ENCODE measurements around the gene ZNF860.

ZNF860 gene

DNA sequence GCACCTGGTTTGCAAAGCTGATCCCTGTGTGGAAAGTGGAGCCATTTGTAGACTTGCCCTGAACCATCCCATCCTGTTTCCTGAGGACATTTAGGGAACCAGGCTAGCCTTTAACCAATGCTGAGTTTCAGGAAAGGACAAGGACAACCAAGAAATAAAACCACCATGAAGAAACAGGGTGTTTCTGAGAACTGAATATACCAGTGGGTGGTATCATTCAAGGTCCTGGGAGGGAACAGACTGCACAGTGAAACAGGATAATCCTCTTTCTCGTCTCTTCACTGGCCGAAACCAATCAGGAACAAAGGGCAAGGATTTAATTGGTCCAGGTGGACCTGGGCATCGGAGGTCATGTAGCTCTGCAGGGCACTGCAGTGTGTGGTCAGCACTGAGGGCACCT, 21.8 kb downstream of the ZNF860 start:
- Histone ChIP-seq H4K91ac (ENCODE audit: low read depth, low read length, poor library complexity) (no peak overlapping the region), H3K36me3 (replicated peaks in 1 of 2; ENCODE audit: control insufficient read depth in 2 of 2, insufficient read depth in 2 of 2, low read length in 2 of 2) (no peaks in the 10 kb centered on the region), H2AFZ (ENCODE audit: low read length) (no peak overlapping the region), H3K14ac (ENCODE audit: low read length) (no peak overlapping the region), H3K4me1 (ENCODE audit: control insufficient read depth in 2 of 2, insufficient read depth in 1 of 2, low read depth in 1 of 2, low read length in 2 of 2) (peaks cover 0 to 4% of the 10 kb centered on the region in 2 donors), H2BK5ac (ENCODE audit: low read length) (no peak overlapping the region), H3K18ac (ENCODE audit: low read length) (no peak overlapping the region), H2BK12ac (ENCODE audit: low read length) (no peak overlapping the region), H3K79me1 (ENCODE audit: low read depth, low read length) (no peaks in the 10 kb centered on the region), H3K9ac (ENCODE audit: low read depth, low read length, poor library complexity) (no peak overlapping the region), H2BK15ac (ENCODE audit: low read length) (no peak overlapping the region), H4K8ac (ENCODE audit: low read depth, low read length) (no peak overlapping the region), H2AK5ac (ENCODE audit: low read depth, low read length) (no peak overlapping the region), H3K23ac (ENCODE audit: low read depth, low read length, poor library complexity) (no peak overlapping the region), H3K4me3 (ENCODE audit: low read length in 2 of 2) (no peak overlapping the region), H3K9me3 (replicated peaks in 1 of 2; ENCODE audit: control insufficient read depth in 2 of 2, insufficient read depth in 1 of 2, low read depth in 1 of 2, low read length in 2 of 2) (no peaks in the 10 kb centered on the region), H3K4ac (ENCODE audit: low read length) (no peak overlapping the region), H2BK120ac (ENCODE audit: low read depth, low read length) (no peak overlapping the region), H3K4me2 (ENCODE audit: insufficient read depth, low read length, poor library complexity, severe bottlenecking) (no peak overlapping the region), H3K27ac (replicated peaks; ENCODE audit: low read length) (no peak overlapping the region), H3K27me3 (ENCODE audit: control insufficient read depth in 3 of 3, insufficient read depth in 3 of 3, low read depth in 1 of 3, low read length in 3 of 3) (no peaks in the 10 kb centered on the region)
- DNase-seq (ENCODE audit: low spot score): no peak
- no CpG with 5 or more reads among the region's 3 CpGs for WGBS, 2 donors (ENCODE audit: extremely low coverage in 2 of 2, insufficient read length in 2 of 2, insufficient replicate concordance in 1 of 2)

- Histone ChIP-seq H2BK5ac (ENCODE audit: low read length) (no peak overlapping the region), H4K8ac (ENCODE audit: low read depth, low read length) (no peak overlapping the region), H3K14ac (ENCODE audit: low read length) (no peak overlapping the region), H3K79me1 (ENCODE audit: low read depth, low read length) (no peaks in the 10 kb centered on the region), H2BK120ac (ENCODE audit: low read depth, low read length) (no peak overlapping the region), H3K27ac (replicated peaks; ENCODE audit: low read length) (no peak overlapping the region), H2BK15ac (ENCODE audit: low read length) (no peak overlapping the region), H2AFZ (ENCODE audit: low read length) (no peak overlapping the region), H2BK12ac (ENCODE audit: low read length) (no peak overlapping the region), H3K9ac (ENCODE audit: low read depth, low read length, poor library complexity) (no peak overlapping the region), H3K4ac (ENCODE audit: low read length) (no peak overlapping the region), H3K36me3 (replicated peaks in 1 of 2; ENCODE audit: control insufficient read depth in 2 of 2, insufficient read depth in 2 of 2, low read length in 2 of 2) (no peaks in the 10 kb centered on the region), H3K9me3 (replicated peaks in 1 of 2; ENCODE audit: control insufficient read depth in 2 of 2, insufficient read depth in 1 of 2, low read depth in 1 of 2, low read length in 2 of 2) (no peaks in the 10 kb centered on the region), H3K27me3 (ENCODE audit: control insufficient read depth in 3 of 3, insufficient read depth in 3 of 3, low read depth in 1 of 3, low read length in 3 of 3) (no peaks in the 10 kb centered on the region), H3K23ac (ENCODE audit: low read depth, low read length, poor library complexity) (no peak overlapping the region), H4K91ac (ENCODE audit: low read depth, low read length, poor library complexity) (no peak overlapping the region), H3K18ac (ENCODE audit: low read length) (no peak overlapping the region), H3K4me3 (ENCODE audit: low read length in 2 of 2) (no peak overlapping the region), H3K4me2 (ENCODE audit: insufficient read depth, low read length, poor library complexity, severe bottlenecking) (no peak overlapping the region), H3K4me1 (ENCODE audit: control insufficient read depth in 2 of 2, insufficient read depth in 1 of 2, low read depth in 1 of 2, low read length in 2 of 2) (peaks cover 0 to 4% of the 10 kb centered on the region in 2 donors), H2AK5ac (ENCODE audit: low read depth, low read length) (no peak overlapping the region)
- WGBS, 2 donors (ENCODE audit: extremely low coverage in 2 of 2, insufficient read length in 2 of 2, insufficient replicate concordance in 1 of 2): no CpG with 5 or more reads among the region's 5 CpGs
- no peak for DNase-seq (ENCODE audit: low spot score)
Observed at GRCh38 chr3:32004113-32004765, 22.7 kb downstream of the ZNF860 start.

DNA sequence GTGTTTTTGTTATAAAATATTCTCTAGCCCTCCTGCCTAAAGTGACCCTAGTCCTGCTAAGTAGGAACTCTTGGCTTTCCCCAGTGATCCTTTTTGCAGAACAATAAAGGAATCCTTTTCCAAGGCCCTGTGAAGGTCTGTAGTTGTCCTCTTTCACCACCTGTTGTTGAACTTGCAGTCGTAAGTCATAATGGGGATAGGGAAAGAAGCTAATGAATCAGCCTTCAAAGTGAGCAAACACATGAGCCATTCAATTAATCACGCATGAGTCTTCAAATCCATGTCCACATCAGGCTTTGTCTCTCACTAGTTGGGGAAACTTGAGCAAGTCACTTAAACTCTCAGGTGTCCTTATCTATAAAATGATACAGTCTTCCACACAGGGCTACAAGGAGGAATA, 27.6 kb downstream of the ZNF860 start:
- Histone ChIP-seq H3K27ac (replicated peaks; ENCODE audit: low read length) (no peak overlapping the region), H3K4me3 (ENCODE audit: low read length in 2 of 2) (no peak overlapping the region), H3K4ac (ENCODE audit: low read length) (no peak overlapping the region), H2AFZ (ENCODE audit: low read length) (no peak overlapping the region), H3K4me1 (ENCODE audit: control insufficient read depth in 2 of 2, insufficient read depth in 1 of 2, low read depth in 1 of 2, low read length in 2 of 2) (no peaks in the 10 kb centered on the region), H4K91ac (ENCODE audit: low read depth, low read length, poor library complexity) (no peak overlapping the region), H3K18ac (ENCODE audit: low read length) (no peak overlapping the region), H2AK5ac (ENCODE audit: low read depth, low read length) (no peak overlapping the region), H3K4me2 (ENCODE audit: insufficient read depth, low read length, poor library complexity, severe bottlenecking) (no peak overlapping the region), H3K14ac (ENCODE audit: low read length) (no peak overlapping the region), H3K9ac (ENCODE audit: low read depth, low read length, poor library complexity) (no peak overlapping the region), H2BK120ac (ENCODE audit: low read depth, low read length) (no peak overlapping the region), H3K27me3 (ENCODE audit: control insufficient read depth in 3 of 3, insufficient read depth in 3 of 3, low read depth in 1 of 3, low read length in 3 of 3) (no peaks in the 10 kb centered on the region), H3K9me3 (replicated peaks in 1 of 2; ENCODE audit: control insufficient read depth in 2 of 2, insufficient read depth in 1 of 2, low read depth in 1 of 2, low read length in 2 of 2) (no peaks in the 10 kb centered on the region), H3K23ac (ENCODE audit: low read depth, low read length, poor library complexity) (no peak overlapping the region), H3K79me1 (ENCODE audit: low read depth, low read length) (no peaks in the 10 kb centered on the region), H2BK15ac (ENCODE audit: low read length) (no peak overlapping the region), H3K36me3 (replicated peaks in 1 of 2; ENCODE audit: control insufficient read depth in 2 of 2, insufficient read depth in 2 of 2, low read length in 2 of 2) (no peaks in the 10 kb centered on the region), H2BK5ac (ENCODE audit: low read length) (no peak overlapping the region), H4K8ac (ENCODE audit: low read depth, low read length) (no peak overlapping the region), H2BK12ac (ENCODE audit: low read length) (no peak overlapping the region)
- DNase-seq (ENCODE audit: low spot score): no peak
- no CpG with 5 or more reads among the region's 2 CpGs for WGBS, 2 donors (ENCODE audit: extremely low coverage in 2 of 2, insufficient read length in 2 of 2, insufficient replicate concordance in 1 of 2)

GRCh38 chr3:32009957-32010356, 28.4 kb downstream of the ZNF860 start:
- no peak overlapping the region for H3K27ac ChIP-seq (replicated peaks; ENCODE audit: low read length)
- no peak overlapping the region for H2AK5ac ChIP-seq (ENCODE audit: low read depth, low read length)
- H3K36me3 ChIP-seq (replicated peaks in 1 of 2; ENCODE audit: control insufficient read depth in 2 of 2, insufficient read depth in 2 of 2, low read length in 2 of 2): no peaks in the 10 kb centered on the region
- no peak overlapping the region for H3K9ac ChIP-seq (ENCODE audit: low read depth, low read length, poor library complexity)
- H4K8ac ChIP-seq (ENCODE audit: low read depth, low read length): no peak overlapping the region
- H3K4me3 ChIP-seq (ENCODE audit: low read length in 2 of 2): no peak overlapping the region
- no peak overlapping the region for H2AFZ ChIP-seq (ENCODE audit: low read length)
- H2BK5ac ChIP-seq (ENCODE audit: low read length): no peak overlapping the region
- no CpG with 5 or more reads among the region's 2 CpGs for WGBS, 2 donors (ENCODE audit: extremely low coverage in 2 of 2, insufficient read length in 2 of 2, insufficient replicate concordance in 1 of 2)
- H3K9me3 ChIP-seq (replicated peaks in 1 of 2; ENCODE audit: control insufficient read depth in 2 of 2, insufficient read depth in 1 of 2, low read depth in 1 of 2, low read length in 2 of 2): no peaks in the 10 kb centered on the region
- DNase-seq (ENCODE audit: low spot score): no peak
- no peak overlapping the region for H2BK12ac ChIP-seq (ENCODE audit: low read length)
- H3K4me1 ChIP-seq (ENCODE audit: control insufficient read depth in 2 of 2, insufficient read depth in 1 of 2, low read depth in 1 of 2, low read length in 2 of 2): no peaks in the 10 kb centered on the region
- H2BK120ac ChIP-seq (ENCODE audit: low read depth, low read length): no peak overlapping the region
- H2BK15ac ChIP-seq (ENCODE audit: low read length): no peak overlapping the region
- H3K79me1 ChIP-seq (ENCODE audit: low read depth, low read length): no peaks in the 10 kb centered on the region
- no peak overlapping the region for H3K23ac ChIP-seq (ENCODE audit: low read depth, low read length, poor library complexity)
- no peak overlapping the region for H3K4me2 ChIP-seq (ENCODE audit: insufficient read depth, low read length, poor library complexity, severe bottlenecking)
- H3K27me3 ChIP-seq (ENCODE audit: control insufficient read depth in 3 of 3, insufficient read depth in 3 of 3, low read depth in 1 of 3, low read length in 3 of 3): no peaks in the 10 kb centered on the region
- no peak overlapping the region for H3K4ac ChIP-seq (ENCODE audit: low read length)
- H3K18ac ChIP-seq (ENCODE audit: low read length): no peak overlapping the region
- H3K14ac ChIP-seq (ENCODE audit: low read length): no peak overlapping the region
- no peak overlapping the region for H4K91ac ChIP-seq (ENCODE audit: low read depth, low read length, poor library complexity)

Data from neuronal stem cell (in vitro differentiated cells).